ENCODE measurements around the gene VWF.

The VWF gene

GRCh38 chr12:6115389-6115788 is 9.1 kb downstream of the VWF start:
- no peak for TF ChIP-seq CTCF (IDR thresholded peaks at IDR 0.05; ENCODE audit: insufficient read depth, low read depth, low read length, missing control alignments)
- no peak for DNase-seq (ENCODE audit: low read depth)
- H3K4me3 ChIP-seq (ENCODE audit: low read length) = no peak overlapping the region

- TF ChIP-seq CTCF (IDR thresholded peaks at IDR 0.05; ENCODE audit: insufficient read depth, low read depth, low read length, missing control alignments) = no peak
- DNase-seq (ENCODE audit: low read depth) = no peak
- H3K4me3 ChIP-seq (ENCODE audit: low read length) = no peak overlapping the region
Measured at GRCh38 chr12:6114476-6114870, 10.0 kb downstream of the VWF start.

GRCh38 chr12:6113691-6114475 is 10.6 kb downstream of the VWF start:
- no peak for TF ChIP-seq CTCF (IDR thresholded peaks at IDR 0.05; ENCODE audit: insufficient read depth, low read depth, low read length, missing control alignments)
- no peak overlapping the region for H3K4me3 ChIP-seq (ENCODE audit: low read length)
- DNase-seq (ENCODE audit: low read depth) = no peak

GRCh38 chr12:6112004-6112403 is 12.5 kb downstream of the VWF start:
- no peak overlapping the region for H3K4me3 ChIP-seq (ENCODE audit: low read length)
- no peak for TF ChIP-seq CTCF (IDR thresholded peaks at IDR 0.05; ENCODE audit: insufficient read depth, low read depth, low read length, missing control alignments)
- DNase-seq (ENCODE audit: low read depth) = no peak

GRCh38 chr12:6110006-6110405 is 14.5 kb downstream of the VWF start:
- no peak overlapping the region for H3K4me3 ChIP-seq (ENCODE audit: low read length)
- DNase-seq (ENCODE audit: low read depth) = peak; percentile 22
- no peak for TF ChIP-seq CTCF (IDR thresholded peaks at IDR 0.05; ENCODE audit: insufficient read depth, low read depth, low read length, missing control alignments)

- no peak for TF ChIP-seq CTCF (IDR thresholded peaks at IDR 0.05; ENCODE audit: insufficient read depth, low read depth, low read length, missing control alignments)
- no peak for DNase-seq (ENCODE audit: low read depth)
- H3K4me3 ChIP-seq (ENCODE audit: low read length) = no peak overlapping the region
Measured at GRCh38 chr12:6106218-6106617, 18.3 kb downstream of the VWF start.

- DNase-seq (ENCODE audit: low read depth) = no peak
- no peak overlapping the region for H3K4me3 ChIP-seq (ENCODE audit: low read length)
- TF ChIP-seq CTCF (IDR thresholded peaks at IDR 0.05; ENCODE audit: insufficient read depth, low read depth, low read length, missing control alignments) = no peak
Measured at GRCh38 chr12:6104842-6105241, 19.6 kb downstream of the VWF start.
